Upper lobe of right lung (tissue), 1 donor: ENCODE results near the gene ENTHD1. TPM values are rescaled to one million over a fixed set of nuclear protein-coding genes. Genes with fewer than 3 reads are reported as not detected.

Source experiments
- ATAC-seq: fragments of 200-7000 bp; cut with Tn5 transposase; one replicate; pipeline ENCODE4 v1.9.1; 2020; ENCODE audit warnings: mild to moderate bottlenecking, moderate library complexity
- DNase-seq: peaks from one replicate; pipeline ENCODE4 v3.0.0-alpha.2; 2020
- H3K27ac ChIP-seq: fragments of 200-600 bp; one replicate; pipeline ENCODE4 v1.8.0; 2022
- H3K27me3 ChIP-seq: fragments of 200-600 bp; one replicate; pipeline ENCODE4 v1.8.0; 2022; ENCODE audit warnings: mild to moderate bottlenecking
- H3K36me3 ChIP-seq: fragments of 200-600 bp; one replicate; pipeline ENCODE4 v1.8.0; 2022
- H3K4me1 ChIP-seq: fragments of 200-600 bp; one replicate; pipeline ENCODE4 v1.8.0; 2022
- H3K4me3 ChIP-seq: fragments of 200-600 bp; one replicate; pipeline ENCODE4 v1.8.0; 2022; ENCODE audit warnings: mild to moderate bottlenecking
- H3K9me3 ChIP-seq: fragments of 200-600 bp; one replicate; pipeline ENCODE4 v1.8.0; 2022
- intact Hi-C: fragments of 100-400 bp; cut with DNase I; formaldehyde crosslinking; loops from one replicate; pipeline ENCODE4 v1.11.0; 2022
- total RNA-seq: library from RNA; stranded (reverse); fragmentation: NEBNext Ultra II Directional; extraction: Animal tissue kit (Norgen Biotek cat#: 25700); gene quantifications from one replicate; pipeline ENCODE4 v1.2.1, GENCODE V29; 2021
- TF ChIP-seq, protein P1 (sequence below): fragments of 200-600 bp; IDR thresholded peaks from one replicate; pipeline ENCODE4 v1.8.0; 2022; ENCODE audit warnings: antibody characterized with exemption
- donor health status: DM: no; HTN: yes; CAD: no; lungs with severe emphysema.

ENTHD1 gene
- total RNA-seq, 1 donor from 2014 or later = not detected

DNA sequence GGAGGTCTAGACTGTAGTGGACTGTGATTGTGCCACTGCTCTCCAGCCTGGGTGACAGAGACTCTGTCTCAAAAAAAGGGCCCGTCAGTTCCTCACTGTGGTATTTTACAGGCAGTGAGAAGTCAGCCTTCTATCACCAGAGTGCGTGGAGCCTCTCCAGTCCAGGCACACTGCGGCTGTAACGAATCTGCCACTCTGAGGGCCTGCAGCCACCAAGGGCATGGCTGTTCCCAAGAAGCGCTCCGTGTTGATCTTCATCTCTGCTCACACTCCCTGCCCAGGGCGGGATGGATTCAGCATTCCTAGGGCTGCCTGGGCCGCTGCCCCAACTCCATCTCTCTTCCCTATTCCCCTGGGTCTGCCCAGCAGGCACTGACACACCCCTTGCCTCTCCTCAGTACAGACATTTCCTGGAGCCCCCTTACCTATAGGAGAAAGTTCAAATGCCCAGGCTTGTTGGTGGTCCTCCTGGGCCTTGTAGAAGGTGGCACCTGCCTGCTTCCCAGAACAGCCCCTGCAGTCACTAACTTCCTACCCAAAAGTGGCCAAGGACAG lies 174.6 kb downstream of the ENTHD1 start:
- Histone ChIP-seq H3K4me3 (no peak overlapping the region), H3K36me3 (no peaks in the 10 kb centered on the region), H3K27me3 (no peaks in the 10 kb centered on the region), H3K4me1 (no peaks in the 10 kb centered on the region), H3K27ac (no peak overlapping the region), H3K9me3 (no peaks in the 10 kb centered on the region)
- no peak for ATAC-seq
- TF ChIP-seq, protein P1, sequence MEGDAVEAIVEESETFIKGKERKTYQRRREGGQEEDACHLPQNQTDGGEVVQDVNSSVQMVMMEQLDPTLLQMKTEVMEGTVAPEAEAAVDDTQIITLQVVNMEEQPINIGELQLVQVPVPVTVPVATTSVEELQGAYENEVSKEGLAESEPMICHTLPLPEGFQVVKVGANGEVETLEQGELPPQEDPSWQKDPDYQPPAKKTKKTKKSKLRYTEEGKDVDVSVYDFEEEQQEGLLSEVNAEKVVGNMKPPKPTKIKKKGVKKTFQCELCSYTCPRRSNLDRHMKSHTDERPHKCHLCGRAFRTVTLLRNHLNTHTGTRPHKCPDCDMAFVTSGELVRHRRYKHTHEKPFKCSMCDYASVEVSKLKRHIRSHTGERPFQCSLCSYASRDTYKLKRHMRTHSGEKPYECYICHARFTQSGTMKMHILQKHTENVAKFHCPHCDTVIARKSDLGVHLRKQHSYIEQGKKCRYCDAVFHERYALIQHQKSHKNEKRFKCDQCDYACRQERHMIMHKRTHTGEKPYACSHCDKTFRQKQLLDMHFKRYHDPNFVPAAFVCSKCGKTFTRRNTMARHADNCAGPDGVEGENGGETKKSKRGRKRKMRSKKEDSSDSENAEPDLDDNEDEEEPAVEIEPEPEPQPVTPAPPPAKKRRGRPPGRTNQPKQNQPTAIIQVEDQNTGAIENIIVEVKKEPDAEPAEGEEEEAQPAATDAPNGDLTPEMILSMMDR = no peak
- peak; percentile 33 for DNase-seq
- intact Hi-C loops = no loop called here

- peak; percentile 26 for DNase-seq
- H3K4me3 ChIP-seq = no peak overlapping the region
- no peak overlapping the region for H3K27ac ChIP-seq
- no peaks in the 10 kb centered on the region for H3K4me1 ChIP-seq
- H3K27me3 ChIP-seq = no peaks in the 10 kb centered on the region
- no peaks in the 10 kb centered on the region for H3K36me3 ChIP-seq
- intact Hi-C loops = no loop called here
- H3K9me3 ChIP-seq = no peaks in the 10 kb centered on the region
- TF ChIP-seq, protein P1 = no peak
- no peak for ATAC-seq
These were observed 175.4 kb downstream of the ENTHD1 start for GRCh38 chr22:39718206-39718605.

DNA sequence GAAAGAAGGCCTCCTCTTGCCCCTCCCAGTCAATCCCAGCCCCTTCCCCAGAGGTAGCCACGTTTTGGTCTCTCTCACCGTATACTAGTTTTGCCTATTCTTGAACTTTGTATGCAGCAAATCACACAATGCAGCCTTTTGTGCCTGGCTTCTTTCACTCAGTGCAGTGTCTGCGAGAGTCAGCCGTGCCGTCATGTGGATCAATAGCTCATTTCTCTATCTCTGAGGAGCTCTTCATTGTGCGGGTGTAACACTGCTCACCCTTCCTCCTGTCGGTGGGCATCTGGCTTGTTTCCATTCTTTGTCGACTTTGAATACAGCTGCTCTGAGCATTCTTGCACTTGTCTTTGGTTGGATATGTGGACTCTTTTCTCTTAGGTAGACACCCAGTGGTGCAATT lies 176.5 kb downstream of the ENTHD1 start:
- Histone ChIP-seq H3K36me3 (no peaks in the 10 kb centered on the region), H3K4me1 (no peaks in the 10 kb centered on the region), H3K27ac (no peak overlapping the region), H3K27me3 (no peaks in the 10 kb centered on the region), H3K9me3 (no peaks in the 10 kb centered on the region), H3K4me3 (no peak overlapping the region)
- intact Hi-C loops = no loop called here
- TF ChIP-seq, protein P1 = no peak
- ATAC-seq (no peak), DNase-seq (peak; percentile 17)

- Histone ChIP-seq H3K4me1 (no peaks in the 10 kb centered on the region), H3K27ac (no peak overlapping the region), H3K27me3 (no peaks in the 10 kb centered on the region), H3K4me3 (no peak overlapping the region), H3K36me3 (no peaks in the 10 kb centered on the region), H3K9me3 (no peaks in the 10 kb centered on the region)
- DNase-seq (no peak), ATAC-seq (no peak)
- intact Hi-C loops = no loop called here
- TF ChIP-seq, protein P1 = no peak
These were observed 177.0 kb downstream of the ENTHD1 start for GRCh38 chr22:39716534-39716933.

DNA sequence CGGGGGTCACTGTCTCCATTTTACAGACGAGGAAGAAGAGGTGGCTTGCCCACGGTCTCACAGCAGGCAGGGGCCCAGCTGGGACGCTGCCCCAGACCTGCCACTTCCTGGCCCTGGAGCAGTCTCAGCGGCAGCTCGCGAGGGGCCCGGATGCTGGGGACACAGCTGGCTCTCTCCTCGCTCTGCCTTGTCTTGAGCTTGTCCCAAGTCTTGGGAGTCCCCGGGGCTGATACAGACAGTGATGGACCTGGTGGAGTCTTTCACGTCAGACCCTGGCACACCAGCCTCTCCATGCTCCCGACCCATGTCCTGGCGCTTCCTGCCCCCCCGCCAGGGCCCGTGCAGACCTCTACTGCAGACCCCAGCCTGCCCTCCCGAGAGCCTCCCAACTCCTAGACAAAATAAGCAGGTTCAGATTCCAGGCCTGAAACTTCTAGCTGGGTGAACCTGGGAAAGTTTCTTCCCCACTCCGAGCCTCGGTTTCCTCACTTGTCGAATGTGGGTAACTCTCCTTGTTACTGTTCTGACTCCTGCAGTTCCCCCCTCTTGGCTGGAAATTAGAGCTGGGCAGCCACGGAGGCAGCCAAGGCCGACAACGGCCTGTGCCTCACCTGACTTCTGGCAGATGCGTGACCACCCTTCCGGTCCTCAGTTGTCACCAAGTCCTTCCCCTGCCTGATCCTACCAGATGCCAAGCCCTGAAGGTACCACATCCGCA lies 177.6 kb downstream of the ENTHD1 start:
- H3K36me3 ChIP-seq = no peaks in the 10 kb centered on the region
- ATAC-seq (no peak), DNase-seq (peak; percentile 51)
- H3K9me3 ChIP-seq = no peaks in the 10 kb centered on the region
- H3K4me1 ChIP-seq = no peaks in the 10 kb centered on the region
- no peak overlapping the region for H3K4me3 ChIP-seq
- intact Hi-C loops = no loop called here
- H3K27ac ChIP-seq = no peak overlapping the region
- no peaks in the 10 kb centered on the region for H3K27me3 ChIP-seq
- TF ChIP-seq, protein P1 = no peak
